ENCODE data around the gene ADRA2A. TPM values are rescaled to one million over a fixed set of nuclear protein-coding genes. Genes with fewer than 3 reads are reported as not detected.
A peak's percentile ranks its signal among the peaks of the same experiment; 100 is the strongest.

The ADRA2A gene
- total RNA-seq, 1 donor from 2014 or later = 4.9 TPM

DNA sequence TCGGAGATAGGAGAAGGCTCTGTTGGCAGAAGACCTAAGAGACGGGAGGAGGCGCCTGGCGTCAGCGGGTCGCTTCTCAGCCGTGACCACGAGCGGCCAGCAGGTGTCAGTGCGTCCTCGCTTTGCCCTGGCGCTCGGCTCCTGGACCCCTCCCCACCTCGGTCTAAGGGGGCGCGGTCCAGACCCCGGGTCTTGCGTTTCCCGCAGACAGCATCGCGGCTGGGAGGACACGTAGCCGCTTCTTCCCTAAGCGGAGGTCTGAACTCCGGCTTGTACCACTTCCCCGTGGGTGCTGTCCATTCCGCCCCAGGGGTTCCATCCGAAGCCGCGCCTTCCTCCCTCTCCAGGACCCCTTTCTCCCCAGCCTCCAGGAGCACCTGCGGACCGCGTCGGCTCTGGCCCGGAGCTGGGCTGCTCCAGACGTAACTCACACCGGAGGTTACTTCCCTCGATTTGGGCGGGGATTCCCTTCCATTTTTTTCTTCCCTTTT lies 593 bp upstream of the ADRA2A start:
- peak; percentile 62 to 85 for DNase-seq (ENCODE audit: low spot score in 2 of 2, unreplicated experiment in 2 of 2)
- Mint-ChIP-seq H3K9me3 (no peaks in the 10 kb centered on the region), H3K4me3 (peak overlapping the region; percentile 68), H3K27me3 (ENCODE audit: low read depth) (peaks cover 85% of the 10 kb centered on the region), H3K27ac (peak overlapping the region; percentile 25), H3K36me3 (no peaks in the 10 kb centered on the region), H3K4me1 (peaks cover 16% of the 10 kb centered on the region)
- TF ChIP-seq, protein P1, sequence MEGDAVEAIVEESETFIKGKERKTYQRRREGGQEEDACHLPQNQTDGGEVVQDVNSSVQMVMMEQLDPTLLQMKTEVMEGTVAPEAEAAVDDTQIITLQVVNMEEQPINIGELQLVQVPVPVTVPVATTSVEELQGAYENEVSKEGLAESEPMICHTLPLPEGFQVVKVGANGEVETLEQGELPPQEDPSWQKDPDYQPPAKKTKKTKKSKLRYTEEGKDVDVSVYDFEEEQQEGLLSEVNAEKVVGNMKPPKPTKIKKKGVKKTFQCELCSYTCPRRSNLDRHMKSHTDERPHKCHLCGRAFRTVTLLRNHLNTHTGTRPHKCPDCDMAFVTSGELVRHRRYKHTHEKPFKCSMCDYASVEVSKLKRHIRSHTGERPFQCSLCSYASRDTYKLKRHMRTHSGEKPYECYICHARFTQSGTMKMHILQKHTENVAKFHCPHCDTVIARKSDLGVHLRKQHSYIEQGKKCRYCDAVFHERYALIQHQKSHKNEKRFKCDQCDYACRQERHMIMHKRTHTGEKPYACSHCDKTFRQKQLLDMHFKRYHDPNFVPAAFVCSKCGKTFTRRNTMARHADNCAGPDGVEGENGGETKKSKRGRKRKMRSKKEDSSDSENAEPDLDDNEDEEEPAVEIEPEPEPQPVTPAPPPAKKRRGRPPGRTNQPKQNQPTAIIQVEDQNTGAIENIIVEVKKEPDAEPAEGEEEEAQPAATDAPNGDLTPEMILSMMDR (IDR thresholded peaks at IDR 0.05; ENCODE audit: unreplicated experiment) = peak; percentile 85

DNA sequence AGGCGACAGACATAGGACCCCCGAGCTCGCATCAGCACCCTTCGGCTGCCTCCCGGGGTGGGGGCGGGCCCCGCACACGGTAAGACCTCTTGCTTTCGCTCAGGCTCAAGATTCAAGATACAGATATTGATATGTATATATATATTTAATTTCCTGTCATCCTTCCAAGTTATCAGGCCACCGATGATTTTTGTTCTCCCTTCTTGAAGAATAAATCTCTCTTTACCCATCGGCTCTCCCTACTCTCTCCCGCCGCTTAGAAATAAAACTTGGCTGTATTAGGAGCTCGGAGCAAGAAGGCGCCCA lies 603 bp downstream of the ADRA2A start:
- Mint-ChIP-seq H3K27me3 (ENCODE audit: low read depth) (peaks cover 85% of the 10 kb centered on the region), H3K27ac (peak overlapping the region; percentile 50), H3K9me3 (no peaks in the 10 kb centered on the region), H3K36me3 (no peaks in the 10 kb centered on the region), H3K4me3 (peak overlapping the region; percentile 68), H3K4me1 (peaks cover 16% of the 10 kb centered on the region)
- TF ChIP-seq, protein P1 (IDR thresholded peaks at IDR 0.05; ENCODE audit: unreplicated experiment) = no peak
- no peak for DNase-seq (ENCODE audit: low spot score in 2 of 2, unreplicated experiment in 2 of 2)

DNA sequence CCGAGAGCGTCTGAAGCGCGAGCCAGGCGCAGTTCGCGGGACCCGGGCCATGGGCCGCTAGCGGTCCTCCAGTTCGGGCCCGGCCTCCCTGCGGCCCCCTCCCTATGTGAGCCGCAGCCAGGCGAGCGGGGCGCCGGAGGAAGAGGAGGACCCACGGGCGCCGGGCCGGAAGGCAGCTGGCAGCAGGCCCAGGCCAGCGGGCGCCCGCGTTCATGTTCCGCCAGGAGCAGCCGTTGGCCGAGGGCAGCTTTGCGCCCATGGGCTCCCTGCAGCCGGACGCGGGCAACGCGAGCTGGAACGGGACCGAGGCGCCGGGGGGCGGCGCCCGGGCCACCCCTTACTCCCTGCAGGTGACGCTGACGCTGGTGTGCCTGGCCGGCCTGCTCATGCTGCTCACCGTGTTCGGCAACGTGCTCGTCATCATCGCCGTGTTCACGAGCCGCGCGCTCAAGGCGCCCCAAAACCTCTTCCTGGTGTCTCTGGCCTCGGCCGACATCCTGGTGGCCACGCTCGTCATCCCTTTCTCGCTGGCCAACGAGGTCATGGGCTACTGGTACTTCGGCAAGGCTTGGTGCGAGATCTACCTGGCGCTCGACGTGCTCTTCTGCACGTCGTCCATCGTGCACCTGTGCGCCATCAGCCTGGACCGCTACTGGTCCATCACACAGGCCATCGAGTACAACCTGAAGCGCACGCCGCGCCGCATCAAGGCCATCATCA lies 1.1 kb downstream of the ADRA2A start:
- Mint-ChIP-seq H3K36me3 (no peaks in the 10 kb centered on the region), H3K4me1 (peaks cover 16% of the 10 kb centered on the region), H3K4me3 (peak overlapping the region; percentile 68), H3K27ac (peak overlapping the region; percentile 50), H3K27me3 (ENCODE audit: low read depth) (peaks cover 85% of the 10 kb centered on the region), H3K9me3 (no peaks in the 10 kb centered on the region)
- TF ChIP-seq, protein P1 (IDR thresholded peaks at IDR 0.05; ENCODE audit: unreplicated experiment) = no peak
- no peak for DNase-seq (ENCODE audit: low spot score in 2 of 2, unreplicated experiment in 2 of 2)

DNA sequence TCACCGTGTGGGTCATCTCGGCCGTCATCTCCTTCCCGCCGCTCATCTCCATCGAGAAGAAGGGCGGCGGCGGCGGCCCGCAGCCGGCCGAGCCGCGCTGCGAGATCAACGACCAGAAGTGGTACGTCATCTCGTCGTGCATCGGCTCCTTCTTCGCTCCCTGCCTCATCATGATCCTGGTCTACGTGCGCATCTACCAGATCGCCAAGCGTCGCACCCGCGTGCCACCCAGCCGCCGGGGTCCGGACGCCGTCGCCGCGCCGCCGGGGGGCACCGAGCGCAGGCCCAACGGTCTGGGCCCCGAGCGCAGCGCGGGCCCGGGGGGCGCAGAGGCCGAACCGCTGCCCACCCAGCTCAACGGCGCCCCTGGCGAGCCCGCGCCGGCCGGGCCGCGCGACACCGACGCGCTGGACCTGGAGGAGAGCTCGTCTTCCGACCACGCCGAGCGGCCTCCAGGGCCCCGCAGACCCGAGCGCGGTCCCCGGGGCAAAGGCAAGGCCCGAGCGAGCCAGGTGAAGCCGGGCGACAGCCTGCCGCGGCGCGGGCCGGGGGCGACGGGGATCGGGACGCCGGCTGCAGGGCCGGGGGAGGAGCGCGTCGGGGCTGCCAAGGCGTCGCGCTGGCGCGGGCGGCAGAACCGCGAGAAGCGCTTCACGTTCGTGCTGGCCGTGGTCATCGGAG lies 1.8 kb downstream of the ADRA2A start:
- TF ChIP-seq, protein P1 (IDR thresholded peaks at IDR 0.05; ENCODE audit: unreplicated experiment) = no peak
- Mint-ChIP-seq H3K4me1 (peaks cover 16% of the 10 kb centered on the region), H3K27ac (no peak overlapping the region), H3K27me3 (ENCODE audit: low read depth) (peaks cover 83% of the 10 kb centered on the region), H3K36me3 (no peaks in the 10 kb centered on the region), H3K4me3 (peak overlapping the region; percentile 54), H3K9me3 (no peaks in the 10 kb centered on the region)
- DNase-seq (ENCODE audit: low spot score in 2 of 2, unreplicated experiment in 2 of 2) = no peak

DNA sequence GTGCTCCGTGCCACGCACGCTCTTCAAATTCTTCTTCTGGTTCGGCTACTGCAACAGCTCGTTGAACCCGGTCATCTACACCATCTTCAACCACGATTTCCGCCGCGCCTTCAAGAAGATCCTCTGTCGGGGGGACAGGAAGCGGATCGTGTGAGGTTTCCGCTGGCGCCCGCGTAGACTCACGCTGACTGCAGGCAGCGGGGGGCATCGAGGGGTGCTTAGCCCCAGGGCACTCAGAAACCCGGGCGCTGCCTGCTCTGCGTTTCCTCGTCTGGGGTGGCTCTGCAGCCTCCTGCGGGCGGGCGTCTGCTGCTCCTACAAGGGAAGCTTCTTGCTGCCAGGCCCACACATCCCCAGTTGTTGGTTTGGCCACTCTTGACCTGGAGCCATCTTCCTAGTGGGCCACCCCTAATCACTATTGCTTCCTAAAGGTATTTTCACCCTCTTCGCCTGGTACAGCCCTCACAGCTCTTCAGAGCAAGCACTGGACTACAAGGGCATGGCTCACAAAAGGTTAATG lies 2.5 kb downstream of the ADRA2A start:
- Mint-ChIP-seq H3K4me3 (peak overlapping the region; percentile 54), H3K36me3 (no peaks in the 10 kb centered on the region), H3K4me1 (peaks cover 16% of the 10 kb centered on the region), H3K27me3 (ENCODE audit: low read depth) (peaks cover 81% of the 10 kb centered on the region), H3K27ac (no peak overlapping the region), H3K9me3 (no peaks in the 10 kb centered on the region)
- no peak for DNase-seq (ENCODE audit: low spot score in 2 of 2, unreplicated experiment in 2 of 2)
- TF ChIP-seq, protein P1 (IDR thresholded peaks at IDR 0.05; ENCODE audit: unreplicated experiment) = no peak

Measured in mesothelial cell of epicardium (in vitro differentiated cells).